ENCODE data around the gene ARPP21.

ARPP21 gene

DNA sequence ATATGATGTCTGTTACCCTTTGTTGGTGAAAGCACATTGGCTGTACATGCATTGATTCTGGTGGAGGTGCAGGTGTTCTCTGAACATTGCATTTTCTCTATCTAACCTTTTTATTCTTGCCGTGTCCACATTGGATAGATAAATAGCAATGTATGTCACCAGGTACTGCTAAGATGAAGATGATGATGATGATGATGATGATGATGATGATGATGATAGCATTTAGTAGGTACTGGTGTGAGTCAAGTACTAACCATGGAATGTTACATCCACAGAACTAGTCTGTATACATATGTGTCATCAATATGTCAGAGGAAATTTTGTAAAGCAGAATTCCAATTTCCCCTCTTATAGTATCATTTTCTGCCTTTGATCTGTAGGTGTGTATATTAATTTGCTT, 36.3 kb downstream of the ARPP21 start:
- no peak for DNase-seq (ENCODE audit: low read depth in 3 of 3)

DNA sequence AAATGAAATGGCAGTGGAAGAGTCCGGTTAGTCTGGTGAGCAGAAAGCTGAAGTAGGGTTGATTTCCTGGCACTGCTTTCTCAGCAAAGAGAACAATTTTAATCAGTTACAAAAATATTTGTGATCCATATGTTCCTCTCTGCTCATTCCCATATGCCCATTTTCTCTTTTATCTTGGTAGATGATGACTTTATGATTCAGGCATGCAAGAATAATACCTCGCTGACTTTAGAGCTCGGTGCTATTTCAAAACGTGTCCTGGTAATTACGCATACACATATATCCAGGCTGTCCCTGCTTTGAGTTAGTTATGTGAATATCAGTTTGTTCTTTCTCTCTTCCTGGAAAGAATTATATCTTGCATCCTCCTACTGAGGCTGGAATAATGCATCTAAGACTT, 38.5 kb downstream of the ARPP21 start:
- no peak for DNase-seq (ENCODE audit: low read depth in 3 of 3)

DNA sequence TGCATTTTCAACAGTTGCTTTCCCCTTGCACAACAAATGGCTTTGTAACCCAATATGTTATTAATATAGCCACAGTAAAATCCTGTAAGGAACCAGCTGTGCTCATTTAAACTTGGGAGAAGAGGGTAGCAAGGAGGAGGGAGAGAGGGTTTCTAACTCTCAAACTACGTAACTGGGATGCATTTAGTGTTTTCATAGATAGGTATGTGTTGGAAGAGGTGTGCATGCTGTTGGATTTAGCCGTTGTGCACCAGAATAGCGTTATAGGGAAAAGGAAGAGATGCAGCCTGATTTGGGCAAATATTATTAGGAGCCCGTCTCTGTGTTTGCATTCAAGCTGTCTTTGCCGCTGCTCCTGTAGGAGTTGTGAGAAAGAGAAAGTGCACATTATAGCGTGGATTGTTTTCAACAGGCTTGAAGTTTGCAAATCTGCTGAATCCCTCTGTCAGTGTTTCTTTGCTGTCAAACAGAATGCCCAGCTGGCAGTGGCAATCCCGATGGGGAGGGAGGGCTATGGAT, 39.4 kb downstream of the ARPP21 start:
- no peak for DNase-seq (ENCODE audit: low read depth in 3 of 3)

DNA sequence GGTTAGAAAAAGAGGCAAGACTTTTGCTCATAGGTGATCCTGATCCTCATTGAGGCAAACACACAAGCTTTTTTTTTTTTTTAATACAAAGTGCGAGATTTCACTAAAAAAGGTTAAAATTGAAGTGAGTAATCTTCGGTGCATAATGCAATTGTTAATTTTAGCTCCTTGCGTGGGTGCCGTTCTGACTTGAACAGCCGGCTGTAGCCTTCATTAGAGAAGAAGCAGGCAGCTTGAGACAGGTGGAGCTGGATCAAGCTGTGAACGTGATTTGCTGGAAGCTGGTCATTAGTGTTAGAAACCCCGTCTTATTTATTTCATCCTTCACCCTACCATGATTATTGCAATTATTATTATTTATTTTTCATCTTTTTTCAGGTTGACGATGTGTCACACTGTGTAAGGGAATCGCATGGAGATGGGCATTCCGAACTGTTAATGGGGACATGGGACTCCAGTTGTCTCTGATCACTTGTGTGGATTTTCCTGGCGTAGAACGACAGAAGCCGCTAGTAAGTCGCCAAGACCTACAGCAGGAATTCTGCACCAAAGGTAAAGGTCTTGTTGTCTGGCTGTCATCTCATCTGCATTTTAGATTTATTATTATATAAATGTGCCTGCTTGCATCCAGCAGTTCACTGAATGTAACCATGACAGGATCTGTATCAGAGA, 40.2 kb downstream of the ARPP21 start:
- no peak for DNase-seq (ENCODE audit: low read depth in 3 of 3)

DNA sequence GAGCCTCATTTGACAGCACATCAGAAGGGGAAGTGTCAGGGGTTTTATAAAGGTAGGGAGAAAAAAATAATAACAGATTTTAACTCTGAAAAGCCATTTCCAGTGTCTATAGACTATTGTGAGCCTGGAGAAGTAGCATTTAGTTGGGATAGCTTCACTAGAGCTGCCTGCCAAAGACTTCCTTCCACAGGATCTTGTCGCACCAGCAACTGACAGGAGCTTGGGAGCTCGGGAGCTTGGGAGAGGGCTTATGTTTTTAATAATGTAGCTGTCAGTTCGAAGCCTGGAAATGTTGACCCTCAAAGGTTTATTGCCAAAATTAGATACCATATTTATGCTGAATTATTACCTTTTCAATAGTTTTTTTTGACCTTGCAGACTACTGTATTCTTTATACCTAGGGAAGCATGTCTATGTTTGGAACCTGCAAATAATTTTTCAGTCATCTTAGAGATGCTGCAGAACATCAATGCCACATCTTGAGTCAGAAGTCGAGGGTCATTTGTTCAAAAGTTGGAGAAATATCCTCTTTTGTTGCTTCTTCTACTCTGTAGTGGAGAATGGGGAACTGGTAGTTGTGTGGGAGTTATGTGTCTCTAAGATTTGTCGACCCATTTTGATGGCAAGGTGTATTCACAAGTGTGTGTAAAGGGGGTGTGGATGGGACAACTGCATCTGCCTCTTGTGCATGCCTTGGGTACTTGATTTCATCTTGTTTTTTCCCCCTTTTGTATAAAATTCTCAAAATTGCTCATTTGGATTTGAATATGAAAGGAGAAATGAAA, 41.7 kb downstream of the ARPP21 start:
- DNase-seq (ENCODE audit: low read depth in 3 of 3): no peak

DNA sequence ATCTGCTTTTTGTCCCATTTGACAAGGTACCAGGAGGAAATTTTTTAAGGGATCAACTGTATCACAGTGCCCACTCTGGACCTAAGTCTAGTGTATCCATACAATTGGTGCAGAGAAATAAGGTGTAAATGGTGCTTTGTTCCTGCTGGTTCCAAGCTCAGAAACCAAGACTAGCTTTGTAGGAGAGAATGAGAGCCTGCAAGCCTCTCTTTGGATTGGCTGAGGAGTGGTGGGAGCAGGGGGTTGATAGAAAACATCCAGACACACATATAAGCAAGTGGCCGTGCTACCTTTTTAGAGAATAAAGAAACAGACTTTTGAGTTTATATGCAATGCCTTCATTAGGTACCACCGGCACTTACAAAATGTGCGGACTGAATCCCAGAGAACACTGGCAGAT, 45.8 kb downstream of the ARPP21 start:
- DNase-seq (ENCODE audit: low read depth in 3 of 3): no peak

DNA sequence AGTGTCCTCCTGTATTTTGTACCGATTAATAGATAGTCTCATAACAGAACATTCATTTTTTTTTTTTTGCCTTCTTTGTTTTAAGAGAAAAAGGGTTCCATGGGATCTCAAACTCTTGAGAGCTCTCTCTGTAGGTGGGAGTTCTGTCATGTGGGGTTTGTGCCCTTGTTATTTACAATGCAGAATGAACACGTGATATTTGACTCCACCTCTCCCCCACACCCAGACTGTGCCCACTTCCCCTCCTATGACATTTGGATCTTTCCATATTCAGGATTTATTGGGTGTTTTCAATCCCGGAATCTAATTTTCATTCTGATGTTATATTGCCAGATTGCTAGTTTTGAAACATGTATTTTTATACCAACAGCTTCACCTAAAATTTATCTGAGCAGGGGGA, 49.5 kb downstream of the ARPP21 start:
- DNase-seq (ENCODE audit: low read depth in 3 of 3): no peak

DNA sequence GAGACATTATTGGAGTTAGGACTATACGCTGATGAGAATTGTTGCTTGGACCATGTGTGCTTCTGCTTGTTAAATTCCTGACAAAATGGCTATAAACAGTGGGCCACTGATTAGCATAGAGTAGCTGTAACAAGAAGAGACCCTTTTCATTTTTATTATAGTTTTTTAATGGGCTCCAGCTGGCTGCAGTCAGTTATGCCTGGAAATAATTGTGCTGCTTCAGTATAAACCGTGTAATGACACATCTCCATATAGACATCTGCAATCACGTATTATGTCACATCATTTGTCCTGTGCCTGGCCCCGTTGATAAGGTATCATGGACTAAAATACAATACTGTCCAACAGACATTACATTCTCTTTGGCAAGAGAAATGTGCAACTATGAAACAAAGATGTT, 50.9 kb downstream of the ARPP21 start:
- no peak for DNase-seq (ENCODE audit: low read depth in 3 of 3)

DNA sequence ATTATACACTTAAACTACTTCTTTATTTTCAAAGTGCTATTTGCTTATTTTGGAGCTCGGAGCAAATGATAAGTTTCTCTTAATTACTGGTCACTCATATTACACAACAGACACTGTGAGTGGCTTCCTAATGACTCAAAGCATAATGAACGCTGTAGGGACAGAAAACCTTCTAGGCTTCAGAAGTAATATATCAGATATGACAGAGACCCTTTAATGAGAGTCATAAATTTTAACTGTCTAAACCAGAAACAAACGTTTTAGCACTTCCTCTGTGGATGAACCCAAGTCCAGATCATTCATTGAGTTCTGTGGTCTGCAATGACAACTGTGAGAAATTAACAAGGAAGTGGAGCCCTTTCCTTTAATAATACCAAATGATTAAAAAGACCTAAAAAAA, 66.6 kb downstream of the ARPP21 start:
- no peak for DNase-seq (ENCODE audit: low read depth in 3 of 3)

DNA sequence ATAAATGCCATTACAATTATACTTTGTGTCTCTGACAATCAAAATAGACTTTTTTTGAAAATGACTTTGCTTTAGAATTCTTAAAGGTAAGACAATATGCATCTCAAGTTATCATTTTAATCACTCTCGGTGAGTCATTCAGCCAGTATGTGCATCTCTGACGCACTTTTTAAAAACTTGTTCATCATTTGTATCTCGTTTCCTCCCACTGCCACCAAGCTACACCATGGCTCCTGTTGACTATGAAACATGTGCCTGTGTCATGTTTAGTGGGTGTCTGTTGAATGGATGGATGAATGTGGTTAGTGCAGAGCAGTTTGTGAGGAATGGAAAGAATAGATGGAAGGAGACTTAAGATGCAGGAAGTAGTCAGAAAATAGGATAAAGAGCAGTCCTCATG, 68.6 kb downstream of the ARPP21 start:
- DNase-seq (ENCODE audit: low read depth in 3 of 3): no peak

DNA sequence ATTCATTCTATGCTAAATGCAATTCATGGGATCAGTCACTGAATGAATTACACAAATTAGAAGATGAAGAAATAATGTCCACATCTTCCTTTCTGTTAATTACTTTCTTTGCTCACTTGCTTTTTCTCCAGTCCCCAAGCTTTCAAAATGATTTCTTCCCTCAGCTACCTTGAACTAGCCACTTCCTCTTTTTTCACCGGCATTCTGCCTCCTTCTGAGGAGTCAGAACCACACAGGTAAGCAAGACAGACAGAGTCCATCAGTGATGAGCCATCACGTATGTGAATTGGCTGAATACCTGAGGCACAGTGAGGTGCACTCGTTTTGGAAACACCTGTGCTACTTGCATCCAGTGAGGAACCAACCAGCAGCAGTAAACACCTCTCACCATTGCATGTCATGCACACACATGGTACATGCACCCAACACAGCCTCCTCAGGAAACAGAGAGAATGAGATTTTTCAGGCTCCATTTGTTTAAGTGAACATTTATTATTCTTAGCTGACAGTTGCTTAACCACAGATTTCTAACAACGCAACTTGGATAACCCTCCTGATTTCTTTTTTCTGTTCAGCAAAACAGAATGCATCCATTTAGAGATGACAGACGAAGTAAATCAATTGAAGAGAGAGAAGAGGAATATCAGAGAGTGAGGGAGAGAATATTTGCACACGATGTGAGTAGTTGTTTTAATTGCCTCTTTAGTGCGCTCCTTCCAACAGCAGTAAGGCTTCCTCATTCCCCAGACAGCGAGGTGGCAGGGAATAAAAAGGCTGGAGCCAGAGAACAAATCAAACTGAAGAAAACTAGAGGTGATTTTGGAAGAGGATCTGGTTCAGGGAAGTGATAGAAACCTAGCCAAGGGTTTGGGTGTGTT, 69.3 kb downstream of the ARPP21 start:
- DNase-seq (ENCODE audit: low read depth in 3 of 3): no peak

DNA sequence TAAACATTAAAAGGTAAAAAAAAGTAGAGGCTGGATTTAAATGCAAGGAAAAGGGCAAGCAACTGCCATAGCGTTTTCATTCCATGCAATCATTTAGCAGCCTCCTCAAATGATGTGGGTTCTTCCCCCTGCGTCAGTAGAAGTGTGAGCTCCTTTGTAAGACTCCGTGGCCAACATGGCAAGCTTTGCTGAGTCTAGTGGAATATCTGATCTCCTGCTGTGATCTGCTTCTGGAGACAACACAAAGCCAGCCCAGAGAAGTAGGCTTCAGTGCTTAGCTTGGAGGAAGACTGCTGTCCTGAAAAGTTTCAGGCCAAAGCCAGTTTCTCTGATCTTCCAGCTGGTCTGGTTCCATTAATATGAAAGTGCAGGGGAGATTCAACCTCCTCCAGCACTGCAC, 70.4 kb downstream of the ARPP21 start:
- no peak for DNase-seq (ENCODE audit: low read depth in 3 of 3)

DNA sequence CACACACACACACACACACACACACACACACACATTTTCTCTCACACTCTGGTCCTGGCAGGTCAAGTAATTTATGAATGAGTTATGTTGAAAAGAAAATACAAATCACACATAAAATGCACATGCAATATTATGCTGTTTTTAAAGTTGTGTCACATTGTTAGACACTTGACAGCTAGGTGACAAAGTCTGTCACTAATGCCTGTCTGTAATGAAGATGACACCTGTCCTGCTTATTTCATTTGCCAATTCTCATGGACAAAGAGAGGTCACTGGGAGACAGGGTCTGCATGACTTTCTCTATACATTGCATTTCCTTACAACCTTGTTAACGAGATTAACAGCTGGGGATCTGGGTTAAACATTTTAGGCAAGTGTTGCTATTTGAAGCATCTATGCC, 71.2 kb downstream of the ARPP21 start:
- no peak for DNase-seq (ENCODE audit: low read depth in 3 of 3)

DNA sequence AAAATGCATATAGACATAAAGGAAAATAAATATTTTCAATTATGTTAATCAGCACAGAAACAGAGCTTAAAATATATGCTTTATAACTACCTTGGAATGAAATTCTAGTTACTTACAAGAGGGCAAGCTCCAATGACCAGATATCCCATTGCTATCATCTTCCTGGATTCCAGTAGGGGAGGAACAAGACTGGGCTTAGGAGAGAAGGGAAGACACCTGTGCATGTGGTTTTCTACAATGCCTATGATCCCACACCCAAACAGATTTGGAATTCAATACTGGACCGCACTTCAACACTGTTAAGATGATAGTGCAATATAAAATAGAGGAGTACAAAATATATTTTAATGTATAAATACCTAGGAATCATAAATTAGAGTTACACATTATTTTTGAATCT, 79.6 kb downstream of the ARPP21 start:
- no peak for DNase-seq (ENCODE audit: low read depth in 3 of 3)

DNA sequence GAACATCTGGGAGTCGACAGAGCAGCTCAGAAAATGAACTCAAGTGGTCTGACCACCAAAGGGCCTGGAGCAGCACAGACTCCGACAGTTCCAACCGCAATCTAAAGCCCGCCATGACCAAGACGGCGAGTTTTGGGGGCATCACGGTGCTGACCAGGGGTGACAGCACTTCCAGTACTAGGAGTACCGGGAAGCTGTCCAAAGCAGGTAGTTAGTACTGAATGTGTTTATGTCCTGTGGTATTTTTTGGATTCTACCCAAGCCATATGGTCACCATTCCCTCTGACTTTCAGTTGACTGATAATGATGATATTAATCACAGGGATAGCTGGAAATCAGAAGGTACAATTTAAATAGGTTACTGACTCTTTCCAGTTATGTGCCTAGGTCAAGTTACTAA, 82.3 kb downstream of the ARPP21 start:
- no peak for DNase-seq (ENCODE audit: low read depth in 3 of 3)

DNA sequence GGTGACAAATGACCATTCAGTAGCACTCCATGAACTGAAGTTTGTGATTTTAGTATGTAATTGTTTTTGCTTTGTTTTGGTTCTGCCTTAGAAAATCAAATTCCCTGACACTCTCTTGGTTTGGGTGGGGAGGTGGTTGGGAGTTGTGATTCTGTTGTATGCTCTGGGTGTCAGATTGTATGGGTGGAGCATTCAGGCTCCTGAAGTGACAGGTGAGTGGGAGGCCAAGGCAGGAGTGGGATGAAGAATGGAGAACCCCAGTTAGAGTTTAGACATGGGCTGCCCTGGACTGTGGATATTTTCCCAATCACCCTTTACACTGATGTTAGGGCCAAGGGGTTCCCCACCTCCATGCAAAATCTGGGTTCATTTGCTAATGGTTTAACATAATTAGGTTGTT, 83.6 kb downstream of the ARPP21 start:
- DNase-seq (ENCODE audit: low read depth in 3 of 3): no peak

DNA sequence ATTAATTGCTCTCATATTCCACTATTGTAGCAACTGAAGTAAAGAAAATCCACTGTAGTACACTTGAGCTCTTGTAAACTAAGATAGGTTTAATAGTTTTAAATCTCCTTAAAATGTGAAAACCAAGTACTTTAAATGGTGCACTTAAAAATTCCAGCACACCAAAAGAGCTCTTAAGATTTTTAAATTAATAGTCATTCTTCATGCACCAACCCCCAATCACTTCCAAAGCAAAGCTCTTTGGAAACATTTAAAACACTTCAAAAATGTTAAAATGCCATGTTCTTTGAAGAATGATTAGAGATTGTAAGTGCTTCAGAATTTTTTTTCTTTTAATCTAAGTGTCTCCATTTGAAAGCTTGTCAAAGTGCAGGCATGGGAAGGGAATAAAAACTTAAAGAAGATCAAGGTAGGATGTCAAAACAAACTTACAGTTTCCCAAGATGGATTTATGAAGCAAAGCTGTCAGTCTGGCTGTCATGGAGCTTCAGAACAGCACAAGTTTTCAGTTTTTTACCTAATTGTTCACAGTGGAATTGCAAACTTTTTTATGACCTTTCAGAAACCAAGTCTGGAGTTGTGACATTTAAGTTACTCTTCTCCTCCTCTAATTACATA, 84.3 kb downstream of the ARPP21 start:
- DNase-seq (ENCODE audit: low read depth in 3 of 3): no peak

DNA sequence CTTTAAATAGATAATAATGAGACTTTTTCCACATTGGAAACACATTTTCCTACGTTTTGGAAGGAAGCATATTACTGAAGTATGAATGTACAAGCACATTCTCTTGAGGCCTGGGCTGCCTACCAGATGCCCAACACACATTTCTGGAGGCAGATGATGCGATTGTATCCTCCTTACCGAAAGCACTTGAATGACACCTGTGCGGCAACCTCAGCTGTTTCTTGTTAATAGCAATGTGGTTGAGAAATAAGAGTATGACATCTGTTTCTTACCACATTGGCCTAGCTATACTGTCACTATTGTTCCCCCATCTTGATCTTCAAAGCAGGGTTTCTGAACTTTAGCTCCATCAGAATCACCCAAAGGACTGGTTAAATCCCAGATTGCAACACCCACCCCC, 84.8 kb downstream of the ARPP21 start:
- no peak for DNase-seq (ENCODE audit: low read depth in 3 of 3)

DNA sequence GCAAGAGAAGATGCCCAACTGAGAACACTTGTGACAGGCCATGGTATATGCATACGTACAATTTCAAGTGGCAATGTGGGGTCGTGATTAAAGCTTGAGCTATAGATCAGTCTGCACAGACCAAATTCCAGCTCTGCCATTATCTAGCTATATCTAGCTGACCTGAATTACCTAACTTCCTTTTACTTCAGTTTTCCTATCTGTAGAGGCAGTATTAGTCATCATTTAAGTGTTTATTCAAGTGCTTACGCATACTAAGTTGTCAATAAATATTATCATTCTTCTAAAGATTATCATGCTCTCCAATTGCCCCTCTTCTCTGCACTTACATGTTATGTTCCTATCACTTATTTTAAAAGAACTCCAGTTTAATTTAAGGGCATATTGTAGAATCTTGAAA, 87.9 kb downstream of the ARPP21 start:
- no peak for DNase-seq (ENCODE audit: low read depth in 3 of 3)

DNA sequence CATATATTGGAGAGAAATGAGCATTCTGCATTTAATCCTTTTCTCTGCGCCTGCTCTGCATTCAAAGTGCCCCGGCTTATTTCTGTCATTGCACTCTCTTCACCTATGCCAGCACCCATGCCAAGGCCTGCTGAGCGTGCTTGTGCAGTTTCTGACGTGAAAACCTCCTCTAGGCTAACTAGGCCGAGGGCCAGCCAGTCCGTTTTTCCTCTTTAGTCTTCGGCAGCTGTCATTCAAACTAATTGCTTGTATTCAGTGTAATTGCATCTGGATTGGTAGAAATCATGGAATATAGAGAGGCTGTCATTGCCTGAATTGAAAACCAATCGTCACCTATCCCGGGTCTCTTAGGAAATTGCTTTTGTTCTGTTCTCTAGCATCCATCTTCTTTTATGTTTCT, 94.0 kb downstream of the ARPP21 start:
- no peak for DNase-seq (ENCODE audit: low read depth in 3 of 3)

DNA sequence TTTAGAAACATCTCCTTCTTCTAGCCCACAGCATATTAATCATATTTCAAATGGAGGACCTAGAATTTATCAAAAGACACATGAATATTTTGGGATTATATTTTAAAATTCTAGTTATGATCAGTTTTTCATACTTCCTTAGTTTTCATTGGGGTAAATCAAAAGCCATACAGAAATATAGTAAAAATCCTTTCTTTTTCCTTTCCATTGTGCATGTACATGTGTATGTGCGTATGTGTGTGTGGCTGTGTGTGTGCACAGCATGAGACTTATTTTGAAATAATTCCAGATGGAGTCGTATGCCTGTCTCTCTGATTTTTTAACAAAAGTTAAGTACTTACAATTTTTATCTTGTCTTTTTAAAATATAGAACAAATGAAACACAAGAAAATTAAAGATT, 94.5 kb downstream of the ARPP21 start:
- no peak for DNase-seq (ENCODE audit: low read depth in 3 of 3)

DNA sequence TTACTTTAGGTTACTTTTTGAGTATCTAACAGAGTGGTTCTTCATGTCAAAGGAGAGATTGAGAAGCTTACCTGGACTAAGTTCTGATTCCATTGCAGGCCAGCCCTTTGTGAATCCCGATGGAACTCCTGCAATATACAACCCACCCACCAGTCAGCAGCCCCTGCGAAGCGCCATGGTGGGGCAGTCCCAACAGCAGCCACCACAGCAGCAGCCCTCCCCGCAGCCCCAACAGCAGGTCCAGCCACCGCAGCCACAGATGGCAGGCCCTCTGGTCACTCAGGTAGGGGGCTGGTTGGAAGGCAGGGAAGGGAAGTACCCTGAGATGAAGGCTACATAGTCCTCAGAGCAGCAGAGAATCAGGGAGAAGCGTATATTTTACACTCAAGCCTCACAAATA, 97.8 kb downstream of the ARPP21 start:
- no peak for DNase-seq (ENCODE audit: low read depth in 3 of 3)

Data from stimulated activated CD4-positive, alpha-beta T cell treated with anti-CD3 and anti-CD28 coated beads, TNF-alpha, amount 100 ng/mL, for 24 hours (primary cell).